ENCODE results near the gene SLC8A1.

GRCh38 chr2:40373111-40373510 lies 78.8 kb downstream of the SLC8A1 start:
- TF ChIP-seq CTCF (IDR thresholded peaks at IDR 0.05), result no peak
- TF ChIP-seq POLR2A (IDR thresholded peaks at IDR 0.05), result no peak

All from adrenal gland (tissue), 5 donors.